Parathyroid adenoma (tissue), 2 donors: ENCODE measurements around the gene KCTD16.

Experiments used
- H2AFZ ChIP-seq: fragments of 300-600 bp; sonication (generic); one replicate; pipeline ENCODE4 v1.7.0; 2017; ENCODE audit warnings: antibody characterized with exemption, mild to moderate bottlenecking
- H3K27ac ChIP-seq: fragments of 300-600 bp; sonication (generic); one replicate; pipeline ENCODE4 v1.7.0; 2017
- H3K27me3 ChIP-seq: fragments of 300-600 bp; sonication (generic); one replicate; pipeline ENCODE4 v1.7.0; 2017; ENCODE audit warnings: low read length; ENCODE audit not compliant: control insufficient read depth, insufficient read depth
- H3K36me3 ChIP-seq: fragments of 300-600 bp; sonication (generic); one replicate; pipeline ENCODE4 v1.7.0; 2017; ENCODE audit warnings: low read length; ENCODE audit not compliant: control insufficient read depth, insufficient read depth
- H3K4me1 ChIP-seq: fragments of 300-600 bp; sonication (generic); one replicate; pipeline ENCODE4 v1.7.0; 2017; ENCODE audit warnings: control low read depth
- H3K4me2 ChIP-seq: fragments of 300-600 bp; sonication (generic); one replicate; pipeline ENCODE4 v1.7.0; 2017; ENCODE audit warnings: low read length
- H3K4me3 ChIP-seq: fragments of 300-600 bp; sonication (generic); one replicate; pipeline ENCODE4 v1.7.0; 2017; ENCODE audit warnings: low read depth, low read length
- H3K79me2 ChIP-seq: fragments of 300-600 bp; sonication (generic); one replicate; pipeline ENCODE4 v1.7.0; 2017; ENCODE audit warnings: control low read depth
- H3K9ac ChIP-seq: fragments of 300-600 bp; sonication (generic); one replicate; pipeline ENCODE4 v1.7.0; 2017; ENCODE audit warnings: mild to moderate bottlenecking
- H3K9me3 ChIP-seq: fragments of 300-600 bp; sonication (generic); one replicate; pipeline ENCODE4 v1.7.0; 2017; ENCODE audit warnings: low read length; ENCODE audit not compliant: control insufficient read depth
- CTCF ChIP-seq: fragments of 300-600 bp; sonication (generic); IDR thresholded peaks from one replicate; pipeline ENCODE4 v1.7.0; 2017; ENCODE audit warnings: antibody characterized with exemption, mild to moderate bottlenecking
- donor health status: primary hyperparathyroidism.

KCTD16 gene

GRCh38 chr5:144144956-144145751, 25.5 kb upstream of the KCTD16 start:
- Histone ChIP-seq H2AFZ (no peak overlapping the region), H3K9me3 (no peaks in the 10 kb centered on the region), H3K4me1 (no peaks in the 10 kb centered on the region), H3K36me3 (no peaks in the 10 kb centered on the region), H3K79me2 (no peaks in the 10 kb centered on the region), H3K27me3 (no peaks in the 10 kb centered on the region), H3K4me3 (no peak overlapping the region), H3K27ac (no peak overlapping the region), H3K9ac (no peak overlapping the region), H3K4me2 (no peak overlapping the region)
- no peak for TF ChIP-seq CTCF

GRCh38 chr5:144151026-144151425, 19.6 kb upstream of the KCTD16 start:
- Histone ChIP-seq H3K4me2 (no peak overlapping the region), H3K36me3 (no peaks in the 10 kb centered on the region), H3K27me3 (no peaks in the 10 kb centered on the region), H3K27ac (no peak overlapping the region), H3K4me1 (no peaks in the 10 kb centered on the region), H3K9ac (no peak overlapping the region), H3K4me3 (no peak overlapping the region), H2AFZ (no peak overlapping the region), H3K79me2 (no peaks in the 10 kb centered on the region), H3K9me3 (no peaks in the 10 kb centered on the region)
- TF ChIP-seq CTCF: no peak

- no peaks in the 10 kb centered on the region for H3K79me2 ChIP-seq
These were observed 13.9 kb upstream of the KCTD16 start for GRCh38 chr5:144156767-144157171.

GRCh38 chr5:144162686-144163085, 8.0 kb upstream of the KCTD16 start:
- Histone ChIP-seq H3K27me3 (no peaks in the 10 kb centered on the region), H3K36me3 (no peaks in the 10 kb centered on the region), H3K27ac (no peak overlapping the region), H3K4me3 (no peak overlapping the region), H2AFZ (no peak overlapping the region), H3K4me2 (no peak overlapping the region), H3K79me2 (no peaks in the 10 kb centered on the region), H3K9me3 (no peaks in the 10 kb centered on the region), H3K4me1 (no peaks in the 10 kb centered on the region), H3K9ac (no peak overlapping the region)
- TF ChIP-seq CTCF: no peak

More at GRCh38 chr5:144156767-144157171, 13.9 kb upstream of the KCTD16 start:
- H3K4me2 ChIP-seq: no peak overlapping the region
- no peak overlapping the region for H3K4me3 ChIP-seq
- no peak overlapping the region for H2AFZ ChIP-seq
- H3K9me3 ChIP-seq: no peaks in the 10 kb centered on the region
- no peak overlapping the region for H3K27ac ChIP-seq
- no peaks in the 10 kb centered on the region for H3K36me3 ChIP-seq
- no peak overlapping the region for H3K9ac ChIP-seq
- no peak for TF ChIP-seq CTCF
- H3K4me1 ChIP-seq: no peaks in the 10 kb centered on the region
- no peaks in the 10 kb centered on the region for H3K27me3 ChIP-seq

- no peak for TF ChIP-seq CTCF
- Histone ChIP-seq H2AFZ (no peak overlapping the region), H3K9me3 (no peaks in the 10 kb centered on the region), H3K27me3 (no peaks in the 10 kb centered on the region), H3K4me2 (no peak overlapping the region), H3K79me2 (peaks cover 13% of the 10 kb centered on the region), H3K9ac (no peak overlapping the region), H3K4me1 (peaks cover 7% of the 10 kb centered on the region), H3K36me3 (no peaks in the 10 kb centered on the region), H3K27ac (no peak overlapping the region), H3K4me3 (no peak overlapping the region)
These were observed 4.0 kb upstream of the KCTD16 start for GRCh38 chr5:144166696-144167095.
